ENCODE results near the gene PHTF2.

DNA sequence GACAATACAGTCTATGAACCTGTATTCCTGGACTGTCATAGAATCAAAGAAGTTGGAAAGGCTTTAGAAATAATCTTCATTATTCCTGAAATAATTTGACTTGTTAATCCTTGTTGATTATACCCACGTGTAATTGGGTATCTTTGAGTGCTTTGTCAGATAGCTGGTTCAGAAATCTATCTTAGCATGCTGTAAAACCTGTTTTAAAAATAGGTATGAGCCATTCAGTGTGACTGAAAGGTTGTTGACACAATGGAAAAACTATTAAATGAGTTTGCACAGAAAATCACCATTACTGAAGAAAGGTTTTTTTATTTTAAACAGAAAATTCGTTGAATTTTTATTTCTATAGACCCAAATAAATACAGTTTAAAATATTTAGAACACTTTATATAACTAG lies 38.7 kb downstream of the PHTF2 start:
- TF ChIP-seq SP1 (IDR thresholded peaks at IDR 0.05; ENCODE audit: low read depth) (no peak), ELF1 (IDR thresholded peaks at IDR 0.05; ENCODE audit: borderline replicate concordance, low read depth) (no peak)
- TF ChIP-seq, protein P1, sequence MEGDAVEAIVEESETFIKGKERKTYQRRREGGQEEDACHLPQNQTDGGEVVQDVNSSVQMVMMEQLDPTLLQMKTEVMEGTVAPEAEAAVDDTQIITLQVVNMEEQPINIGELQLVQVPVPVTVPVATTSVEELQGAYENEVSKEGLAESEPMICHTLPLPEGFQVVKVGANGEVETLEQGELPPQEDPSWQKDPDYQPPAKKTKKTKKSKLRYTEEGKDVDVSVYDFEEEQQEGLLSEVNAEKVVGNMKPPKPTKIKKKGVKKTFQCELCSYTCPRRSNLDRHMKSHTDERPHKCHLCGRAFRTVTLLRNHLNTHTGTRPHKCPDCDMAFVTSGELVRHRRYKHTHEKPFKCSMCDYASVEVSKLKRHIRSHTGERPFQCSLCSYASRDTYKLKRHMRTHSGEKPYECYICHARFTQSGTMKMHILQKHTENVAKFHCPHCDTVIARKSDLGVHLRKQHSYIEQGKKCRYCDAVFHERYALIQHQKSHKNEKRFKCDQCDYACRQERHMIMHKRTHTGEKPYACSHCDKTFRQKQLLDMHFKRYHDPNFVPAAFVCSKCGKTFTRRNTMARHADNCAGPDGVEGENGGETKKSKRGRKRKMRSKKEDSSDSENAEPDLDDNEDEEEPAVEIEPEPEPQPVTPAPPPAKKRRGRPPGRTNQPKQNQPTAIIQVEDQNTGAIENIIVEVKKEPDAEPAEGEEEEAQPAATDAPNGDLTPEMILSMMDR (IDR thresholded peaks at IDR 0.05 in 2 of 3, conservative IDR thresholded peaks at IDR 0.05 in 1 of 3; ENCODE audit: borderline replicate concordance in 1 of 3, insufficient read depth in 1 of 3, low read depth in 2 of 3, low read length in 2 of 3) = no peak

Data from HCT116 (cell line).